ENCODE measurements around the gene TRAPPC14.
A peak's percentile ranks its signal among the peaks of the same experiment; 100 is the strongest.
"Not testable (repeated sequence)": the region's sequence is repeated elsewhere in the genome, so short reads cannot be mapped to it uniquely, and the experiment has no call there.

The TRAPPC14 gene

GRCh38 chr7:100158229-100159098 lies at the start of gene TRAPPC14:
Gene TRAPPC14 (minus strand): TSS chr7:100158723. CDS start chr7:100158499, 224 bp downstream.
- DNase-seq (ENCODE audit: low spot score), result peak; percentile 97

DNA sequence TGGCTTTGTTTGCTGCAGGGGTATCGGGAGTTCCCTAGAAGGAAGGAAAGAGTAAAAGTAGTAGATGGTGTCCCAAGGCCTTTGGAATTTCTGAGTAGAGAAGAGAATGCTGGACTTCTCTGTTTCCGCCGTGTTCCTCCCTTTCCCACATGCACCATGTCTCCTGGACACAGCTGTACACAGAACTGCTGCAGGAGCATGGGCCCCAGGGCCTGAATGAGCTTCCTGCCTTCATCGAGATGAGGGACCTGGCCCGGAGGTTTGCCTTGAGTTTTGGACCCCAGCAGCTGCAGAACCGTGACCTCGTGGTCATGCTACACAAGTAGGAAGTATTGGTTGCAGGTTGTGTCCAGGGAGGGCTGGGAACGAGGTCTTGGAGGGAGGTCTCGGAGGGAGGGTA lies 45.9 kb upstream of the TRAPPC14 start:
- no peak for DNase-seq (ENCODE audit: low spot score)

DNA sequence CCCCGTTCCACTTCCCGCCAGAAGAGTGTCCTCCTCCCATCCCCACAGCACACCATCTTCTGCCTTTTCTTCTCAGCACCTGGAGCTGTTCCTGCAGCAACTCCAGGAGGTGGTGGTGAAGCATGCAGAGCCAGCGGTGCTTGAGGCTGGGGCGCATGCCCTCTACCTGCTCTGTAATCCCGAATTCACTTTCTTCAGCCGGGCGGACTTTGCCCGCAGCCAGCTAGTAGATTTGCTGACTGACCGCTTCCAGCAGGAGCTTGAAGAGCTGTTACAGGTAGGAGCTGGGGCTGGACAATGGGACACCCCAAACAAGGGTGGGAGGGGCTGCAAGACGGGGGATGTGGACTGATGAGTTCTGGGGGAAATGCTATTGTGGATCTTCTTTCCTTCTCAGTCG lies 42.2 kb upstream of the TRAPPC14 start:
- DNase-seq (ENCODE audit: low spot score), result no peak

DNA sequence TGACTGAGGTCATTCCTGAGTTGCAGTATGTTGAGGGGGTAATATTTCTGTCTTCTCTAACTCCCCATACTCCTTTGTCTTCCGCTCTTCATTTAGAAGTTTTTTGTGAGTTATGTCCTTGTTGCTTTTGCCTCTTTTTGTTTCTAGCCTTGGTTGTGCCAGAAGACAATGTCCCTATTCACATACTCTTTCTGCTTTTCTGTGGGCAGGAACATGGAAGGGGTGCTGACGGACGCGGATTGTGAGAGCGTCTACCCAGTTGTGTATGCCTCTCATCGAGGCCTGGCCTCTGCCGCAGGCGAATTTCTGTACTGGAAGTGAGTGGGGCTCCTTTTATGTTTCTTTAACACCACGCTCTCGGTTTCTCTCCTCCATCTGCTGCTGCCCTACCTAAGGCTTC lies 39.7 kb upstream of the TRAPPC14 start:
- no peak for DNase-seq (ENCODE audit: low spot score)

GRCh38 chr7:100195901-100196322 lies 37.4 kb upstream of the TRAPPC14 start:
- not testable (repeated sequence) for DNase-seq (ENCODE audit: low spot score)

GRCh38 chr7:100195222-100195621 lies 36.7 kb upstream of the TRAPPC14 start:
- no peak for DNase-seq (ENCODE audit: low spot score)

GRCh38 chr7:100192969-100193368 lies 34.4 kb upstream of the TRAPPC14 start:
- no peak for DNase-seq (ENCODE audit: low spot score)

DNA sequence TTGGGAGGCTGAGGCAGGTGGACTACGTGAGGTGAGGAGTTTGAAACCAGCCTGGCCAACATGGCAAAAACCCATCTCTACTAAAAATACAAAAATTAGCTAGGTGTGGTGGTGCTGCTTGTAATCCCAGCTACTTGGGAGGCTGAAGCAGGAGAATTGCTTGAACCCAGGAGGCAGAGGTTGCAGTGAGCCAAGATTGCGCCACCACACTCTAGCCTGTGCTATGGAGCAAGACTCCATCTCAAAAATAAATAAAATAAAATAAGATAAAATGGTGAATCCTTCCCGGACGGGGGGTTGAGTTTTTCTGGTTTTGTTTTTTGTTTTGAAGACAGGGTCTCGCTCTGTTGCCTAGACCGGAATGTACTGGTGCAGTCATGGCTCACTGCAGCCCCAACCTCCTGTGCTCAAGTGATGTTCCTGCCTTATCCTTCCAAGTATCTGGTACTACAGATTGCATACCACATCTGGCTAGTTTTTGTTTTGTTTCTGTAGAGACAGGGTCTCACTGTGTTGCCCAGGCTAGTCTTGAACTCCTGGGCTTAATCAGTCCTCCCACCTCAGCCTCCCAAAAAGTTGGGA lies 33.8 kb upstream of the TRAPPC14 start:
- not testable (repeated sequence) for DNase-seq (ENCODE audit: low spot score)

GRCh38 chr7:100191775-100192174 lies 33.3 kb upstream of the TRAPPC14 start:
- no peak for DNase-seq (ENCODE audit: low spot score)

DNA sequence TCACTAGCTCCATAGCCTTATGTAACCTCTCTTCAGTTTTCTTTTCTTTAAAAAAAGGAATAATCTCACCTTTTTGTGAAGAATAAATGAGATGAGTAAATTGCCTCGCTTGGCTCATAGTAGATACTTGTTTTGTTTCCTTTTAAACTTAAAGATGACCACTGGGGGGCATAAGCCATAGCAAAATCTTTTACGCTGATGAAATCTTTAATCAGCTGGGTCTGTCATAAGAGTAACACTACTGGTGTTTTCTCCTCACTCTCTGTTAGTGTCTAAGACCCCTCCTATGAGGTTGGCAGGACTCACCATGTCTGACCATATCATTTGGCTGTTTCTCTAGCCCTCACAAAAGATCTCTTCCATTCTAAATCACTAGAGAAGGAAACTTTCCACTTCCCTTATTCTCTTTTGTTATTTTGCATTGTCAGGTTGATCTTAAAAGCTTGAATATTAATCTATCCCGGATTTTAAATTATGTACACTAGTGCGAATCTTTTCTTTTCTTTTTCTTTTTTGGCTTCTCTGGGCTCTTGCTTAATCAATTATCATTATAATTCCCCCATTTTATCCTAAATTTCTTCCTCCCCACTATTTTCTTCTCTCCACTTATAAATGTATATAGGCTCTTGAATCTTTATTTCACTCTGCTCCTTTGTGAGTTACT lies 31.7 kb upstream of the TRAPPC14 start:
- no peak for DNase-seq (ENCODE audit: low spot score)

GRCh38 chr7:100189061-100189460 lies 30.5 kb upstream of the TRAPPC14 start:
- no peak for DNase-seq (ENCODE audit: low spot score)

GRCh38 chr7:100185726-100186125 lies 27.2 kb upstream of the TRAPPC14 start:
- no peak for DNase-seq (ENCODE audit: low spot score)

DNA sequence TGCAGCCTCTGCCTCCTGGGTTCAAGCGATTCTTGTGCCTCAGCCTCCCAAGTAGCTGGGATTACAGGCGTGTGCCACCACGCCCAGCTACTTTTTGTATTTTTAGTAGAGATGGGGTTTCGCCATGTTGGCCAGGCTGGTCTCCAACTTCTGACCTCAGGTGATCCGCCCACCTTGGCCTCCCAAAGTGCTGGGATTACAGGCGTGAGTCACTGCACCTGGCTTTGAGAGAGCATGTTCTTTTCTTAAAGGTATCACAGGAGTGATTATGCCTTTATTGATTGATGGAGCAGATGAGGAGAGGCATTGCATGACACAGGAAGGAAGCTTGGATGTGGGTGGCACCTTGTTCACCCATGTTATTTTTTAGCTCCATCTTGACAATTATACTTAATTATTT lies 24.6 kb upstream of the TRAPPC14 start:
- not testable (repeated sequence) for DNase-seq (ENCODE audit: low spot score)

- DNase-seq (ENCODE audit: low spot score), result not testable (repeated sequence)
Measured at GRCh38 chr7:100182616-100183015, 24.1 kb upstream of the TRAPPC14 start.

DNA sequence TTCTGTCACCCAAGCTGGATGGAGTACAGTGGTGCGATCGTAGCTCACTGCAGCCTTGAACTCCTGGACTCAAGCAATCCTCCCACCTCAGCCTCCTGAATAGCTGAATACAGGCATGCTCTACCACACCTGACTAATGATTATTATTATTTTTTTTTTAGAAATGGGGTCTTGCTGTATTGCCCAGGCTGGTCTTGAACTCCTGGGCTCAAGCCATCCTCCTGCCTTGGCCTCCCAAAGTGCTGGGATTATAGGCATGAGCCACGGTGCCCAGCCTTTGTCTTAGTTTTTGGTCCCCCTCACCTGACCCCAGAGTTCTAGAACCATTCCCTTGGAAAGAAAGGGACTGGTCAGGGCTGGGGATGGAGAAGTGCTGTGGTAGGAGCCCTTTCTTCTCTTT lies 21.6 kb upstream of the TRAPPC14 start:
- DNase-seq (ENCODE audit: low spot score), result not testable (repeated sequence)

- peak; percentile 99 for DNase-seq (ENCODE audit: low spot score)
Measured at GRCh38 chr7:100177045-100178001, 18.8 kb upstream of the TRAPPC14 start, which contains the start of the genes GPC2 and STAG3. Gene GPC2 (minus strand): TSS chr7:100177381. CDS start chr7:100177199, 182 bp downstream. Gene STAG3 (plus strand): TSS chr7:100177918. CDS start chr7:100180557, 2,639 bp downstream.

DNA sequence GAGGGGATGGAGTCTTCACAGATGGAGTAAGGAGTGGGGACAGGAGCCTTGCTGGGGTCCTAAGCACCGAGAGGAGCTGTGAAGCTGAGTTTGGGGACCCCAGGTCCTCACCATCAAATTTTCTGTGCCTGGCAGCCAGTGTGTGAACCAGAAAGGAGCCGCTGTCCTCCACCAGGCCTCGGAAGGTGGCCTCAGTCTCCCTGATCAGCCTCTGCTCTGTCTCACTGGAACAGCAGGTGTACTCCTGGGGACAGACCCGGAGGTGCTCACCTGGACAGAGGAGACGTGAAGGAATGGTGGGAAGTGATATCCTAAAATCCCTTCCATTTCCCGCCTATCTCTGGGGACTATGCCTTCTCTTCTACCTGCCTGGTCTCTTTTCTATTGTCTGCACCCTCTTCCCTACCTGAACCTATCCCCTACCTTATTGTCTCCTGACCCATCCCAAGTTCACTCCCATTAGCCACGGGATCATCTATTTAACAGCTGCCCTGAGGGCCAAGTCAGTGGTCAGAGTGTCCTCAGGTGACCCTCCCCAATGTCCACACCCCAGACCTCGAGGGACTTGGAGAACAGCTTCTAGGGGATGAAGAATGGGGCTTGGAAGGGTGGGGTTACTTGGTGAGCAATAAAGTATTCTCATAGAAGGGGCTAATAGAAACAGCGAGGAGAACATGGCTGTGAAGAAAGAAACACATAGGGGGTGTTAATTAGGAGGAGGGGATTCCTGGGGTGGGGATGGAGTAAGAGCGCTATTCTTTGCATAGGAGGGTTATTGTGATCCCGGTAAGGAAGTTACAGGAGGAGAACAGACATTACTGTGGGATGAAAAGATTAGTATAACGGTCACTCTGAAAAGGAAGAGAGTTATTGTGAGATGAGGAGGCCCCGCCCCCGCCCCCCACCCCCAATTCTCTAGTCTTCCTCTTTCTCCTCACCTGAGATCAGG lies 17.8 kb upstream of the TRAPPC14 start:
- DNase-seq (ENCODE audit: low spot score), result no peak

- DNase-seq (ENCODE audit: low spot score), result no peak
Measured at GRCh38 chr7:100175296-100175935, 16.9 kb upstream of the TRAPPC14 start.

DNA sequence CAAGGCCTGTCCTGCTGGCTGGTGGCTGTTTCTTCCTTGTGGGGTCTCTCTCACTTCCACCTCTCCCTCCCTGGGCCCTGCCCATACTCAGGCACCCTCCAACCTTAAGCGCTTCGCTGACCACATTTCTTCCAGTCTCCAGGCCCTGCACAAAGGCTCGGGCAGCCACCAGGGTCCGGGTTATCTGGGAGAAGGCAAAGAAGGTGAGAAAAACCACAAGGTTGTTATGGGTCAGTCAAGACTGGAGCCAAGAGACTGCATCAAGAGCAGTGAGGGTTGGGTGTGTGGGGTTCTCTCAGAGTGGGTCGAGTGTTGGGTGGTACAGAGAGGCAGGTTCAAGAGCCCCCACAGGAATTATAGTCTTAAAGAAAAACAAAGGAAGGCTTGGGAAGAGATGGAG lies 16.1 kb upstream of the TRAPPC14 start:
- DNase-seq (ENCODE audit: low spot score), result no peak
